ENCODE results near the gene MRTFA.
"Not testable (repeated sequence)": the region's sequence is repeated elsewhere in the genome, so short reads cannot be mapped to it uniquely, and the experiment has no call there.

Gene MRTFA

GRCh38 chr22:40671369-40671768 is 34.9 kb upstream of the MRTFA start:
- TF ChIP-seq GATA1 (IDR thresholded peaks at IDR 0.05; ENCODE audit: low read depth, low read length) (no peak), POLR2A (IDR thresholded peaks at IDR 0.05; ENCODE audit: low read length) (no peak)
- no peak for DNase-seq

- no peak for TF ChIP-seq GATA1 (IDR thresholded peaks at IDR 0.05; ENCODE audit: low read depth, low read length)
- TF ChIP-seq POLR2A (IDR thresholded peaks at IDR 0.05; ENCODE audit: low read length): no peak
- no peak for DNase-seq
Measured at GRCh38 chr22:40670058-40670457, 33.5 kb upstream of the MRTFA start.

- TF ChIP-seq GATA1 (IDR thresholded peaks at IDR 0.05; ENCODE audit: low read depth, low read length): no peak
- no peak for TF ChIP-seq POLR2A (IDR thresholded peaks at IDR 0.05; ENCODE audit: low read length)
- no peak for DNase-seq
Measured at GRCh38 chr22:40668611-40669411, 32.3 kb upstream of the MRTFA start.

- TF ChIP-seq GATA1 (IDR thresholded peaks at IDR 0.05; ENCODE audit: low read depth, low read length): no peak
Measured at GRCh38 chr22:40666151-40666848, 29.8 kb upstream of the MRTFA start.

GRCh38 chr22:40665312-40665711 is 28.8 kb upstream of the MRTFA start:
- no peak for DNase-seq

More at GRCh38 chr22:40666151-40666848, 29.8 kb upstream of the MRTFA start:
- DNase-seq: no peak

GRCh38 chr22:40661671-40662070 is 25.2 kb upstream of the MRTFA start:
- no peak for TF ChIP-seq POLR2A (IDR thresholded peaks at IDR 0.05; ENCODE audit: low read length)
- TF ChIP-seq GATA1 (IDR thresholded peaks at IDR 0.05; ENCODE audit: low read depth, low read length): no peak
- DNase-seq: no peak

More at GRCh38 chr22:40665312-40665711, 28.8 kb upstream of the MRTFA start:
- no peak for TF ChIP-seq POLR2A (IDR thresholded peaks at IDR 0.05; ENCODE audit: low read length)
- no peak for TF ChIP-seq GATA1 (IDR thresholded peaks at IDR 0.05; ENCODE audit: low read depth, low read length)

- no peak for DNase-seq
- TF ChIP-seq GATA1 (IDR thresholded peaks at IDR 0.05; ENCODE audit: low read depth, low read length): no peak
- TF ChIP-seq POLR2A (IDR thresholded peaks at IDR 0.05; ENCODE audit: low read length): no peak
Measured at GRCh38 chr22:40660730-40661129, 24.2 kb upstream of the MRTFA start.

- no peak for TF ChIP-seq GATA1 (IDR thresholded peaks at IDR 0.05; ENCODE audit: low read depth, low read length)
- TF ChIP-seq POLR2A (IDR thresholded peaks at IDR 0.05; ENCODE audit: low read length): no peak
- no peak for DNase-seq
Measured at GRCh38 chr22:40659166-40659565, 22.6 kb upstream of the MRTFA start.

GRCh38 chr22:40656651-40657050 is 20.1 kb upstream of the MRTFA start:
- not testable (repeated sequence) for DNase-seq

GRCh38 chr22:40655941-40656340 is 19.4 kb upstream of the MRTFA start:
- DNase-seq: not testable (repeated sequence)

- no peak for TF ChIP-seq GATA1 (IDR thresholded peaks at IDR 0.05; ENCODE audit: low read depth, low read length)
- peak; percentile 50 to 60 for DNase-seq
Measured at GRCh38 chr22:40654522-40655167, 18.1 kb upstream of the MRTFA start.

GRCh38 chr22:40653361-40653760 is 16.8 kb upstream of the MRTFA start:
- TF ChIP-seq GATA1 (IDR thresholded peaks at IDR 0.05; ENCODE audit: low read depth, low read length) (no peak), POLR2A (IDR thresholded peaks at IDR 0.05; ENCODE audit: low read length) (no peak)
- DNase-seq: no peak

- DNase-seq: peak; percentile 97 to 98
- no peak for TF ChIP-seq GATA1 (IDR thresholded peaks at IDR 0.05; ENCODE audit: low read depth, low read length)
- peak; percentile 94 for TF ChIP-seq POLR2A (IDR thresholded peaks at IDR 0.05; ENCODE audit: low read length)
Measured at GRCh38 chr22:40651563-40652501, 15.3 kb upstream of the MRTFA start.

GRCh38 chr22:40651057-40651456 is 14.5 kb upstream of the MRTFA start:
- peak in 1 of 2 experiments; percentile 51 for DNase-seq
- TF ChIP-seq POLR2A (IDR thresholded peaks at IDR 0.05; ENCODE audit: low read length): no peak
- TF ChIP-seq GATA1 (IDR thresholded peaks at IDR 0.05; ENCODE audit: low read depth, low read length): no peak

Measured in erythroblast (primary cell).